ENCODE measurements around the gene FOXC1. TPM values are rescaled to one million over a fixed set of nuclear protein-coding genes. Genes with fewer than 3 reads are reported as not detected.

FOXC1 gene
- total and polyA plus RNA-seq, 9 of the 15 experiments (the other 6 are each of a cell fraction or from before 2014, with no cell fraction given): not detected

DNA sequence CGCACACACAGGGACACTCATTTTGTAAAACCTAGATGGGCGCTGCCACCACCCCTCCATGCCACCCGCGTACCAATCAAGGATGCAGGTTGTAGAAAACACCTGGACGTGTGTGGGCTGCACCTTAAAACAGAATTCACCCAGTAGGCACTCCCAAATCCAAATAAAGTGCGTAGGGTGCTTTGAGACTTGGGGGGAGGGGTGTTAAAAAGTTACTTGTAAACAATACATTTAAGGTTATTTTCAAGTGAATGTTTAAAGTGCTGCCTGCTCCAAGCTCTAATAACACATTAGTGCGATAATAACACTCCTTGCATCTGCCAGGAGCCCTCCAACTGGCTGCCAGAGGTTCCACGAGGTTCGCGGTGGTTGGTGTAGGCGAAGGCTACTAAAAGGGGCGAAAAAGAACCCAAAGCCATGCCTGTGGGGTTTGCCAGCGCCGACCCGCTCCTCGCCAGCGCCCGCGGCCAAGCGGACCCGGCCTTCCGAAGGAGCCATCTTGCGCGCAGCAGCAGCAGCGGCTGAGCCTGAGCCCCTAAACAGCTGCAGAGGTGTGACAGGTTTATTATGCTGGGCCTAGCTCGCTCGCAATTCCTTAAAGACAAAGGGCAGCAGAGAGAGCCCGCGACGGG, 11.5 kb downstream of the FOXC1 start:
- CTCF ChIA-PET (ENCODE audit: low intra/inter-chr PET ratio): no interaction called here
- no peak for ATAC-seq
- Histone ChIP-seq H3K4me2 (ENCODE audit: insufficient read depth, low read length) (no peak overlapping the region), H3K4me1 (replicated peaks in 1 of 2; ENCODE audit: control insufficient read depth in 2 of 2, insufficient read depth in 2 of 2, low read length in 2 of 2) (peaks cover 0 to 4% of the 10 kb centered on the region in 2 experiments; a peak in 1 of 5 replicates), H3K79me2 (ENCODE audit: control insufficient read depth, insufficient read depth, low read length) (no peaks in the 10 kb centered on the region), H2AFZ (ENCODE audit: low read depth, low read length) (no peak overlapping the region), H4K20me1 (replicated peaks; ENCODE audit: control insufficient read depth, insufficient read depth, low read length) (no peaks in the 10 kb centered on the region; the same call in 1 of the 2 replicates), H3K36me3 (ENCODE audit: control insufficient read depth, insufficient read depth, low read length) (no peaks in the 10 kb centered on the region), H3K4me3 (no peak overlapping the region), H3K9ac (ENCODE audit: insufficient read depth in 1 of 2, low read depth in 2 of 2, low read length in 2 of 2) (no peak overlapping the region), H3K27me3 (ENCODE audit: control insufficient read depth in 2 of 2, insufficient read depth in 2 of 2, low read length in 2 of 2) (peaks cover 30 to 84% of the 10 kb centered on the region in 2 experiments), H3K9me1 (ENCODE audit: control insufficient read depth, insufficient read depth, low read length) (no peaks in the 10 kb centered on the region), H3K9me3 (replicated peaks; ENCODE audit: control insufficient read depth, insufficient read depth, low read depth, low read length) (no peaks in the 10 kb centered on the region), H3K27ac (ENCODE audit: extremely low read depth, low read depth, low read length) (no peak overlapping the region)
- no peak for FAIRE-seq
- in situ Hi-C loops (cut with MboI): no loop called here
- intact Hi-C loops (cut with micrococcal nuclease): no loop called here
- no peak for DNase-seq (ENCODE audit: extremely low read depth in 1 of 4, low spot score in 3 of 4)
- TF ChIP-seq KAT2B (IDR thresholded peaks at IDR 0.05; ENCODE audit: low read depth, low read length) (no peak), POLR2H (tag; IDR thresholded peaks at IDR 0.05; ENCODE audit: low read depth) (no peak), RBM39 (optimal IDR thresholded peaks at IDR 0.05; ENCODE audit: low read depth, low read length) (no peak), RBM22 (IDR thresholded peaks at IDR 0.05; ENCODE audit: low read depth, low read length, poor library complexity, severe bottlenecking) (no peak), POLR2B (IDR thresholded peaks at IDR 0.05; ENCODE audit: low read depth, partially characterized antibody) (no peak), FOXK2 (conservative IDR thresholded peaks at IDR 0.05 in 1 of 2, IDR thresholded peaks at IDR 0.05 in 1 of 2; ENCODE audit: low read depth in 2 of 2) (no peak), MTA2 (IDR thresholded peaks at IDR 0.05; ENCODE audit: low read depth) (no peak), PHB (CRISPR knock-in tag; IDR thresholded peaks at IDR 0.05) (no peak), SMAD4 (CRISPR knock-in tag; conservative IDR thresholded peaks at IDR 0.05) (no peak)
- TF ChIP-seq, protein P1, sequence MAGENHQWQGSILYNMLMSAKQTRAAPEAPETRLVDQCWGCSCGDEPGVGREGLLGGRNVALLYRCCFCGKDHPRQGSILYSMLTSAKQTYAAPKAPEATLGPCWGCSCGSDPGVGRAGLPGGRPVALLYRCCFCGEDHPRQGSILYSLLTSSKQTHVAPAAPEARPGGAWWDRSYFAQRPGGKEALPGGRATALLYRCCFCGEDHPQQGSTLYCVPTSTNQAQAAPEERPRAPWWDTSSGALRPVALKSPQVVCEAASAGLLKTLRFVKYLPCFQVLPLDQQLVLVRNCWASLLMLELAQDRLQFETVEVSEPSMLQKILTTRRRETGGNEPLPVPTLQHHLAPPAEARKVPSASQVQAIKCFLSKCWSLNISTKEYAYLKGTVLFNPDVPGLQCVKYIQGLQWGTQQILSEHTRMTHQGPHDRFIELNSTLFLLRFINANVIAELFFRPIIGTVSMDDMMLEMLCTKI (IDR thresholded peaks at IDR 0.05; ENCODE audit: partially characterized antibody): no peak
- TF ChIP-seq, protein P2, sequence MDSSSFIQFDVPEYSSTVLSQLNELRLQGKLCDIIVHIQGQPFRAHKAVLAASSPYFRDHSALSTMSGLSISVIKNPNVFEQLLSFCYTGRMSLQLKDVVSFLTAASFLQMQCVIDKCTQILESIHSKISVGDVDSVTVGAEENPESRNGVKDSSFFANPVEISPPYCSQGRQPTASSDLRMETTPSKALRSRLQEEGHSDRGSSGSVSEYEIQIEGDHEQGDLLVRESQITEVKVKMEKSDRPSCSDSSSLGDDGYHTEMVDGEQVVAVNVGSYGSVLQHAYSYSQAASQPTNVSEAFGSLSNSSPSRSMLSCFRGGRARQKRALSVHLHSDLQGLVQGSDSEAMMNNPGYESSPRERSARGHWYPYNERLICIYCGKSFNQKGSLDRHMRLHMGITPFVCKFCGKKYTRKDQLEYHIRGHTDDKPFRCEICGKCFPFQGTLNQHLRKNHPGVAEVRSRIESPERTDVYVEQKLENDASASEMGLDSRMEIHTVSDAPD (CRISPR knock-in tag; IDR thresholded peaks at IDR 0.05): no peak
- TF ChIP-seq, protein P3, sequence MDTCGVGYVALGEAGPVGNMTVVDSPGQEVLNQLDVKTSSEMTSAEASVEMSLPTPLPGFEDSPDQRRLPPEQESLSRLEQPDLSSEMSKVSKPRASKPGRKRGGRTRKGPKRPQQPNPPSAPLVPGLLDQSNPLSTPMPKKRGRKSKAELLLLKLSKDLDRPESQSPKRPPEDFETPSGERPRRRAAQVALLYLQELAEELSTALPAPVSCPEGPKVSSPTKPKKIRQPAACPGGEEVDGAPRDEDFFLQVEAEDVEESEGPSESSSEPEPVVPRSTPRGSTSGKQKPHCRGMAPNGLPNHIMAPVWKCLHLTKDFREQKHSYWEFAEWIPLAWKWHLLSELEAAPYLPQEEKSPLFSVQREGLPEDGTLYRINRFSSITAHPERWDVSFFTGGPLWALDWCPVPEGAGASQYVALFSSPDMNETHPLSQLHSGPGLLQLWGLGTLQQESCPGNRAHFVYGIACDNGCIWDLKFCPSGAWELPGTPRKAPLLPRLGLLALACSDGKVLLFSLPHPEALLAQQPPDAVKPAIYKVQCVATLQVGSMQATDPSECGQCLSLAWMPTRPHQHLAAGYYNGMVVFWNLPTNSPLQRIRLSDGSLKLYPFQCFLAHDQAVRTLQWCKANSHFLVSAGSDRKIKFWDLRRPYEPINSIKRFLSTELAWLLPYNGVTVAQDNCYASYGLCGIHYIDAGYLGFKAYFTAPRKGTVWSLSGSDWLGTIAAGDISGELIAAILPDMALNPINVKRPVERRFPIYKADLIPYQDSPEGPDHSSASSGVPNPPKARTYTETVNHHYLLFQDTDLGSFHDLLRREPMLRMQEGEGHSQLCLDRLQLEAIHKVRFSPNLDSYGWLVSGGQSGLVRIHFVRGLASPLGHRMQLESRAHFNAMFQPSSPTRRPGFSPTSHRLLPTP (IDR thresholded peaks at IDR 0.05; ENCODE audit: borderline replicate concordance, extremely low read depth, insufficient read length): no peak
- POLR2A ChIA-PET: no interaction called here
- WGBS (ENCODE audit: insufficient coverage, low coverage, missing lambda C conversion rate): 19% methylated on average over 20 of the region's 30 CpGs
- BruUV-seq (replicated peaks): no TSS peak

Data from K562 (cell line).